IPS-18a (cell line): Measurements from ENCODE around the gene HSPB6.

Experiments used
- H3K27ac ChIP-seq: one replicate; pipeline ENCODE4 v1.5.1; 2013; ENCODE audit warnings: low read length
- H3K27me3 ChIP-seq: one replicate; pipeline ENCODE4 v1.6.1; 2013; ENCODE audit warnings: mild to moderate bottlenecking, low read length; ENCODE audit not compliant: control insufficient read depth, insufficient read depth
- H3K36me3 ChIP-seq: one replicate; pipeline ENCODE4 v1.6.1; 2013; ENCODE audit warnings: low read depth, low read length; ENCODE audit not compliant: control insufficient read depth
- H3K4me1 ChIP-seq: one replicate; pipeline ENCODE4 v1.6.1; 2013; ENCODE audit warnings: low read depth, low read length; ENCODE audit not compliant: control insufficient read depth
- H3K4me3 ChIP-seq: one replicate; pipeline ENCODE4 v1.5.1; 2013; ENCODE audit warnings: low read length
- H3K9ac ChIP-seq: one replicate; pipeline ENCODE4 v1.6.1; 2013; ENCODE audit warnings: mild to moderate bottlenecking, low read length, moderate library complexity
- H3K9me3 ChIP-seq: one replicate; pipeline ENCODE4 v1.6.1; 2013; ENCODE audit warnings: low read depth, low read length; ENCODE audit not compliant: control insufficient read depth

Gene HSPB6

GRCh38 chr19:35757231-35757748 is 461 bp upstream of the HSPB6 start:
- Histone ChIP-seq H3K27me3 (no peaks in the 10 kb centered on the region), H3K27ac (peak overlapping the region; percentile 30), H3K4me1 (peaks cover 4% of the 10 kb centered on the region), H3K9ac (peak overlapping the region; percentile 70), H3K4me3 (peak overlapping the region; percentile 100), H3K9me3 (no peaks in the 10 kb centered on the region), H3K36me3 (peaks cover 7% of the 10 kb centered on the region)

DNA sequence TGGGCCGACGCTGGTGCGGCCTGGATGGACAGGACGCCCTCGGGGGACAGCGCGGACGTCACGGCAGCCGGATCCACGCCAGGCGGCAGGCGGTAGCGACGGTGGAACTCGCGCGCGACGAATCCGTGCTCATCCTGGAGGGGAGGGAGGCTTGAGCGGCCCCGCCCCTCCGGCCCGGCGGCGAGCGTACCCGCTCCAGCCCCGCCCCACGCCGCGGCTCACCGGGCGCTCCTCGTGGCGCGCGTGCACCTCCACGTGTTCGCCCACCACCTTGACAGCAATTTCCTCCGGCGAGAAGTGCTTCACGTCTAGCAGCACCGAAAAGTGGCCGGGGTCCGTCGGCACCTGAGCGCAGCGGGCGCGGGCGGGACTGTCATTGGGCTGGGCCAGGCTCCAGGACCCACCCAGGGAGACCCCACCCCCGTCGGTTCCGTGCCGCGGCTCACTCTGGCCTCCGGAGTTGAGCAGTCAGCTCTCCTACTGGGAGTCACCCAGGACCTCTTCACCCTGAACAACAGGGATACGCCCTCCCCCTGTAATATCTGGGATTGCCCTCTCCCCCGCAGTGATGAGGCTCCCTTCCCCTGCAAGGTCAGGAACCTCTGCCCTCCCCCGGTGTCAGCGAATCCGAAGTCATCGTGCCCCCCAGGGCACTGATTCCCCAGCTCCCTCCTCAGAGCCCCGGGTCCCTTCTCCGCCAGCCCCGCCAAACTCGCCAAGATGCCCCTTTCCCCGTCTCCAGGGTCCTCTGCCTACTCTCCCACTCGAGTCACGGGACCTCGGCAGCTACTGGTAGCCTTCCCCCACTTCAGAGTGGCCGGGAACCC is 1.1 kb downstream of the HSPB6 start:
- no peak overlapping the region for H3K9ac ChIP-seq
- H3K9me3 ChIP-seq: no peaks in the 10 kb centered on the region
- no peaks in the 10 kb centered on the region for H3K27me3 ChIP-seq
- no peak overlapping the region for H3K27ac ChIP-seq
- no peaks in the 10 kb centered on the region for H3K36me3 ChIP-seq
- H3K4me1 ChIP-seq: peaks cover 4% of the 10 kb centered on the region
- H3K4me3 ChIP-seq: no peak overlapping the region

- H3K27ac ChIP-seq: no peak overlapping the region
- H3K36me3 ChIP-seq: no peaks in the 10 kb centered on the region
- no peaks in the 10 kb centered on the region for H3K9me3 ChIP-seq
- no peak overlapping the region for H3K9ac ChIP-seq
- no peak overlapping the region for H3K4me3 ChIP-seq
- no peaks in the 10 kb centered on the region for H3K27me3 ChIP-seq
- peaks cover 4% of the 10 kb centered on the region for H3K4me1 ChIP-seq
Observed at GRCh38 chr19:35755131-35755549, 1.7 kb downstream of the HSPB6 start.

- H3K4me3 ChIP-seq: no peak overlapping the region
- H3K9me3 ChIP-seq: no peaks in the 10 kb centered on the region
- H3K36me3 ChIP-seq: no peaks in the 10 kb centered on the region
- H3K9ac ChIP-seq: no peak overlapping the region
- peaks cover 4% of the 10 kb centered on the region for H3K4me1 ChIP-seq
- no peaks in the 10 kb centered on the region for H3K27me3 ChIP-seq
- H3K27ac ChIP-seq: no peak overlapping the region
Observed at GRCh38 chr19:35754370-35755130, 2.3 kb downstream of the HSPB6 start.

DNA sequence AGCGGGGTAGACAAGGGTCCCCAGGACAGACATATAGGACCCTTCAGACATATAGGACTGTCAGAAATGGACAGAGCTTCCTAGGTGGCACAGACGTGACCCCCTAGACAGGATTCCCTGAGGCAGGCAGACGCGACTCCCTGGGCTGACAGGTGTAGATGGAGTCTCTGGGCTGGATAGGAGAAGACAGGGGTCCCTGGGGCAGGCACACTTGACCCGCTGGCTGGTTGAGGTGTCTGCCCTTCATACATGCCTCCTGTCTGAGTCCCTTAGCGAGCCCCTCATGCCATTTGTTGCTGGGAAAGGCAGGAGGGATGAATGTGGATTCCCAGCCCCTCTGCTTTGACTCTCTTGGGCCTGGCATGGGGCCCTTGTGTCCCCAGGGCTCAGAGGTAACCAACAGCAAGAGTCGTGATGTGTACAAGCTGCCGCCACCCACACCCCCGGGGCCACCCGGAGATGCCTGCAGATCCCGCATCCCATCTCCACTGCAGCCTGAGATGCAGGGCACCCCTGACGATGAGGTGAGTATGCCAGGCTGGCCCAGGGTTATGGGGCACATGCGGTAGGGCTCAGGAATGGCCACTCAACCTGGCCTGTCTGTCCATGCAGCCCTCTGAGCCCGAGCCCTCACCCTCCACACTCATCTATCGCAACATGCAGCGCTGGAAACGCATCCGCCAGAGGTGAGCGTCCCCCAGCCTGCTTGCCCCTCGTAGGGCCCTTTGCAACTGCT is 3.0 kb downstream of the HSPB6 start:
- Histone ChIP-seq H3K4me1 (peaks cover 4% of the 10 kb centered on the region), H3K36me3 (no peaks in the 10 kb centered on the region), H3K27ac (no peak overlapping the region), H3K4me3 (no peak overlapping the region), H3K9ac (no peak overlapping the region), H3K27me3 (no peaks in the 10 kb centered on the region), H3K9me3 (no peaks in the 10 kb centered on the region)

GRCh38 chr19:35752746-35753350 is 4.0 kb downstream of the HSPB6 start:
- H3K4me1 ChIP-seq: peaks cover 4% of the 10 kb centered on the region
- H3K36me3 ChIP-seq: no peaks in the 10 kb centered on the region

DNA sequence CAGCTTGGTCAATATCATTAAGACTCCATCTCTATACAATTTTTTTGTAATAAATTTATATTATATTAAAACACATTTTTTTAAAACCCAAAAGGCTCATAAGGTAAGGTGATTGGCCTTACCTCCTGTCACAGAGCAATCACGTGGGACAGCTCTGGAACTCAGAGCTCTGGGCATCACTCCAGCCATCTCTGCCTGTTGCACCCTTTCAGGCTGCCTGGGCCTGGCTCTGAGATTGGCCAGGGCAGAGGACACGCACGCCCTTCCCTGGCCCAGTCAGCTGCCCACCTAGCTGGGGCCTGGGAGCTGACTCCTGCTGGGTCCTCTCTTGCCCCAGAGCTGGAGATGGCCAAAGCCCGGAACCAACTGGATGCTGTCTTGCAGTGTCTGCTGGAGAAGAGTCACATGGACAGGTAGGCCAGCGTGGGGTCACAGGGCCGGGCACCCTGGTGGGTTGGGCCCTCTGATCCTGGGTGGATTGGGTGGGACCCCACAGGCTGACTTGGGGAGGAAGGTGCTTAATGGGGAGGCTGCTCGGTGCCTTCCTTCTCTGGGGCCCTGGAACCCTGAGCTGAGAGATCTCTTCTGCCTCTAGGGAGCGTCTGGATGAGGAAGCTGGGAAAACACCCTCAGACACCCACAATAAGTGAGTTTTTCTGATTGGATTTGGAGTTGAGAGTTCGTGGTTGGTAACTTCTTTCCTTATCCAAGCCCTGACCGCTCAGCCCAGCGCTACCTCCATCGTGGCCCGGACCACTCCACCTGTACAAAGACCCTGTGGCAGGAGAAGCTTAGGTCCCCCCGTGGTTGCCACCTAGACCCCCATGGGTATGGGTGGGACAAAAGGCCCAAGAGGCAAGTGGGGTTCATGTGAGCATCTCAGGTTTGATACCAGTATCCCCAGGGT is 4.7 kb downstream of the HSPB6 start:
- no peaks in the 10 kb centered on the region for H3K27me3 ChIP-seq
- no peaks in the 10 kb centered on the region for H3K9me3 ChIP-seq
- H3K27ac ChIP-seq: no peak overlapping the region
- H3K9ac ChIP-seq: no peak overlapping the region
- no peak overlapping the region for H3K4me3 ChIP-seq
- peaks cover under 1% of the 10 kb centered on the region for H3K4me1 ChIP-seq
- H3K36me3 ChIP-seq: no peaks in the 10 kb centered on the region

More at GRCh38 chr19:35752746-35753350, 4.0 kb downstream of the HSPB6 start:
- Histone ChIP-seq H3K27me3 (no peaks in the 10 kb centered on the region), H3K27ac (no peak overlapping the region), H3K9ac (no peak overlapping the region), H3K4me3 (no peak overlapping the region), H3K9me3 (no peaks in the 10 kb centered on the region)

DNA sequence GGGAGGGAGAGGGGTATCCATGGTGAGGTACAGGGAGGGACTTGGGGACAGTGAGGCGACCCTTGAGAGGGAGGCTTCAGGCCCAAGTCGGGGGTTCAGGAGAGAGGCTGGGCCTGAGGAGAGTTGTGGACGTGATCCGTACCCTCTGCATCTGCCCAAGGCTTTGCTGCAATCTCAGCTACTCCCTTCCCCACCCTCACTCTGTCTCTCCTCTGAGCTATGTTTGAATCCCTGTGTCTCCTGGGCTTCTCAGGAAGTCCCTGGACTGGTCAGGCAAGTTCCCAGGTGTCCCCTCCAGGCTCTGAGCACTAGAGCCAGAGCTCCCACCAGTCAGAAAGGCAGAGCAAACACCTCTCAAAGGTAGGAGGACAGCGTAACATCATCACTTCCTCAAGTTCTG is 6.7 kb downstream of the HSPB6 start:
- no peaks in the 10 kb centered on the region for H3K4me1 ChIP-seq
- H3K27ac ChIP-seq: no peak overlapping the region
- H3K4me3 ChIP-seq: no peak overlapping the region

GRCh38 chr19:35748106-35749020 is 8.5 kb downstream of the HSPB6 start, which contains the start of gene LIN37:
Gene LIN37 (plus strand): TSS chr19:35748576. CDS start chr19:35748725, 149 bp downstream.
- Histone ChIP-seq H3K9ac (peak within 1 kb of the TSS; percentile 24), H3K27ac (no peak within 1 kb of the TSS), H3K4me1 (peaks cover 5% of the 10 kb centered on the region), H3K4me3 (peak within 1 kb of the TSS; percentile 86), H3K27me3 (no peaks in the 10 kb centered on the region), H3K9me3 (no peaks in the 10 kb centered on the region), H3K36me3 (no peaks in the 10 kb centered on the region)

More for the DNA sequence above, 6.7 kb downstream of the HSPB6 start:
- H3K36me3 ChIP-seq: no peaks in the 10 kb centered on the region
- H3K27me3 ChIP-seq: no peaks in the 10 kb centered on the region
- H3K9me3 ChIP-seq: no peaks in the 10 kb centered on the region
- H3K9ac ChIP-seq: no peak overlapping the region
